Suprapubic skin (tissue), 4 donors: ENCODE measurements around the gene KRT12. TPM values are rescaled to one million over a fixed set of nuclear protein-coding genes. Genes with fewer than 3 reads are reported as not detected.

ENCODE experiments used
- DNase-seq, 2 donors: peaks; one replicate each; pipeline ENCODE4 v3.0.0-alpha.2; 2019; ENCODE audit warnings: low spot score in 2 of 2
- H3K27ac ChIP-seq: fragments of 200-600 bp; sonication (generic); one replicate; pipeline ENCODE4 v1.5.1; 2019
- H3K27me3 ChIP-seq: fragments of 200-600 bp; sonication (generic); one replicate; pipeline ENCODE4 v1.5.1; 2019
- H3K36me3 ChIP-seq: fragments of 200-600 bp; sonication (generic); one replicate; pipeline ENCODE4 v1.5.1; 2019
- H3K4me1 ChIP-seq: fragments of 200-600 bp; sonication (generic); one replicate; pipeline ENCODE4 v1.5.1; 2019
- H3K4me3 ChIP-seq: fragments of 200-600 bp; sonication (generic); one replicate; pipeline ENCODE4 v1.5.1; 2019; ENCODE audit warnings: mild to moderate bottlenecking
- H3K9me3 ChIP-seq: fragments of 200-600 bp; sonication (generic); one replicate; pipeline ENCODE4 v1.5.1; 2019
- EP300 ChIP-seq: sonication (generic); formaldehyde crosslinking; IDR thresholded peaks from one replicate; pipeline ENCODE4 v1.6.1; 2017; ENCODE audit warnings: antibody characterized with exemption
- POLR2A ChIP-seq, 2 donors: fragments of 450-650 bp; IDR thresholded peaks; one replicate each; pipeline ENCODE4 v1.6.1; 2017; ENCODE audit warnings: antibody characterized with exemption in 2 of 2, mild to moderate bottlenecking in 2 of 2, moderate library complexity in 2 of 2
- POLR2AphosphoS5 ChIP-seq, 3 donors: sonication (generic); formaldehyde crosslinking; IDR thresholded peaks; one replicate each; pipeline ENCODE4 v1.6.1; 2017; ENCODE audit warnings: antibody characterized with exemption in 3 of 3
- WGBS: methylation state at CpG from one replicate; pipeline ENCODE4 v1.1.5; 2018; 5-methylcytosine and 5-hydroxymethylcytosine counted together
- total RNA-seq, 4 donors: library from RNA; depleted of rRNA; stranded (reverse); fragments of >200 nt; gene quantifications; one replicate each; pipeline ENCODE4 v1.1.0, GENCODE V29; 2016
- TF ChIP-seq, protein P1 (sequence below), 2 donors: fragments of 200-600 bp in 1 of 2; fragments of 450-650 bp in 1 of 2; sonication (generic) in 1 of 2; IDR thresholded peaks; one replicate each; pipeline ENCODE4 v1.5.1; 2016 to 2019; ENCODE audit warnings: antibody characterized with exemption in 2 of 2, mild to moderate bottlenecking in 1 of 2, moderate library complexity in 1 of 2

The KRT12 gene
- total RNA-seq, 4 donors from 2014 or later, result not detected

DNA sequence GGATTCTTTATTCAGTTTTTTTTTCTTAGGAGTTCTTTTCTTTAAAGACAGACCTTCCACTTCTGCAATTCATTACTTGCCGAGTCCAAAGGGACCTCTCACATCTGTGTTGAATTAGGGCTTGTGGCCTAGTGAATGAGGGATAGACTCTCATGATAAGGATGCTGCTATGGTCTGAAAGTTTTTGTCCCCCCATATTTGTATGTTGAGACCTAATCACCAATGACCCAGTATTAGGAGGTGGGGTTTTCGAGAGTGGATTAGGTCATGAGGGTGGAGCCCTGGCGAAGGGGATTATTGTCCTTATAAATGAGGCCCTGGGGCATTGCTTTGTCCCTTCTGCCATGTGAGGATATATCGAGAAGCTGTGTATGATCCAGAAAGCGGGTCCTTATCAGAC lies 9.5 kb downstream of the KRT12 start:
- Histone ChIP-seq H3K4me1 (peaks cover 41% of the 10 kb centered on the region), H3K27ac (peak overlapping the region; percentile 7), H3K27me3 (no peaks in the 10 kb centered on the region), H3K36me3 (no peaks in the 10 kb centered on the region), H3K9me3 (no peaks in the 10 kb centered on the region), H3K4me3 (no peak overlapping the region)
- TF ChIP-seq POLR2AphosphoS5 (IDR thresholded peaks at IDR 0.05) (no peak), EP300 (no peak), POLR2A (IDR thresholded peaks at IDR 0.05) (no peak)
- TF ChIP-seq, protein P1, sequence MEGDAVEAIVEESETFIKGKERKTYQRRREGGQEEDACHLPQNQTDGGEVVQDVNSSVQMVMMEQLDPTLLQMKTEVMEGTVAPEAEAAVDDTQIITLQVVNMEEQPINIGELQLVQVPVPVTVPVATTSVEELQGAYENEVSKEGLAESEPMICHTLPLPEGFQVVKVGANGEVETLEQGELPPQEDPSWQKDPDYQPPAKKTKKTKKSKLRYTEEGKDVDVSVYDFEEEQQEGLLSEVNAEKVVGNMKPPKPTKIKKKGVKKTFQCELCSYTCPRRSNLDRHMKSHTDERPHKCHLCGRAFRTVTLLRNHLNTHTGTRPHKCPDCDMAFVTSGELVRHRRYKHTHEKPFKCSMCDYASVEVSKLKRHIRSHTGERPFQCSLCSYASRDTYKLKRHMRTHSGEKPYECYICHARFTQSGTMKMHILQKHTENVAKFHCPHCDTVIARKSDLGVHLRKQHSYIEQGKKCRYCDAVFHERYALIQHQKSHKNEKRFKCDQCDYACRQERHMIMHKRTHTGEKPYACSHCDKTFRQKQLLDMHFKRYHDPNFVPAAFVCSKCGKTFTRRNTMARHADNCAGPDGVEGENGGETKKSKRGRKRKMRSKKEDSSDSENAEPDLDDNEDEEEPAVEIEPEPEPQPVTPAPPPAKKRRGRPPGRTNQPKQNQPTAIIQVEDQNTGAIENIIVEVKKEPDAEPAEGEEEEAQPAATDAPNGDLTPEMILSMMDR (IDR thresholded peaks at IDR 0.05), result no peak
- 50% methylated on average over 5 of the region's 5 CpGs for WGBS
- no peak for DNase-seq

DNA sequence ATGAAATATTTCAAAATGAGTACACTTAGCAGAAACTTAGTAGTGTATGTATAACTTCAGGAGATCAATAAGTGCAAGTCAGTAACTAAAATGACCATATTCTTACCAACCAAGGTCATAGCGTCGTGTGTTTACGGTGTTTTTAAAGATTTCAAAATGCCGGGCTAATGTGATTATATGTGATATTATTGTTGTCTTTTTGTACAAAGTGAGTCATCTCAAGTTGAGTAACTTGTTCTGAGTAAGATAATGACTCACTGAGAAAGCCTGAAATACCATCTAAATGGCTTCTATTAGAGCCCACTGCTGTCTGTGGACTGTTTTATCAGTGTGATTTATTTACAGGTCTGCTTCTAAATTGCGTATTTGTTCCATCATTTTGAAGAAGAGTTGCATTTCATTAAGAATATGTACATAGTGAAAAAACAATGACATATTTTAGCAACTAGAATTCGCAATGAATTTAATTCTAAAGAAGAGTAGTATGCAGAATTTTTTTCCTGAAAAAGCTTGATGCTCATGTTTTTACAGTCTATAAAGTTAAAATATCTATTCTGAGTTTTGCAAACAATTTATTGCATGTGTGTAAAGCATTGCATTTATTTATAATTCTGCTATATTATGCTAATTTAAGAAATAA lies 12.7 kb downstream of the KRT12 start:
- Histone ChIP-seq H3K27me3 (peaks cover 6% of the 10 kb centered on the region), H3K9me3 (no peaks in the 10 kb centered on the region), H3K36me3 (no peaks in the 10 kb centered on the region), H3K4me1 (peaks cover 45% of the 10 kb centered on the region), H3K27ac (peak overlapping the region; percentile 56), H3K4me3 (no peak overlapping the region)
- no peak for TF ChIP-seq POLR2AphosphoS5 (IDR thresholded peaks at IDR 0.05)
- TF ChIP-seq, protein P1 (IDR thresholded peaks at IDR 0.05), result no peak
- TF ChIP-seq POLR2A (IDR thresholded peaks at IDR 0.05), result no peak
- TF ChIP-seq EP300, result no peak
- no peak for DNase-seq
- 34% methylated on average over 6 of the region's 6 CpGs for WGBS

DNA sequence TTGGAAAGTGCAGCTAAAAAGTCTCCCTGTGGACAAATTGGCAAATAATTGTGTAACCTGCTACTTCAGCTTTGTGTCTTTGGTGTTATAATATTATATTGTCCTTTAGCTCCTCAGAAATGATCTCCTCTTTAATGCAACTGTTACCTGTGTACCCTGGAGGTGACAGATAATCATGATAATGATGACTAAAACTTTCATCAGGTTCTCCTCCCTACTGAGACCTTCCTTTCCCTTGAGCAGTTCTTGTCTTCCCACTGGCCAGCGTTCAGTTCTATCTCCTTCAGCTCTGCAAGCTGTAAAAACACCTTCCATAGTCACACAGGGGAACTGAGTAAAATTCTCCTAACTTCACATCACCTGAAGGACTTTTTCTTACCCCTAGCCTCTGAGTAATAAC lies 14.7 kb downstream of the KRT12 start:
- Histone ChIP-seq H3K4me1 (peaks cover 38% of the 10 kb centered on the region), H3K9me3 (no peaks in the 10 kb centered on the region), H3K27ac (peak overlapping the region; percentile 50), H3K27me3 (peaks cover 7% of the 10 kb centered on the region), H3K4me3 (no peak overlapping the region), H3K36me3 (no peaks in the 10 kb centered on the region)
- DNase-seq, result no peak
- WGBS, result 48% methylated on average over 1 of the region's 1 CpG
- TF ChIP-seq POLR2AphosphoS5 (IDR thresholded peaks at IDR 0.05) (no peak), EP300 (no peak), POLR2A (IDR thresholded peaks at IDR 0.05) (no peak)
- TF ChIP-seq, protein P1 (IDR thresholded peaks at IDR 0.05), result no peak

DNA sequence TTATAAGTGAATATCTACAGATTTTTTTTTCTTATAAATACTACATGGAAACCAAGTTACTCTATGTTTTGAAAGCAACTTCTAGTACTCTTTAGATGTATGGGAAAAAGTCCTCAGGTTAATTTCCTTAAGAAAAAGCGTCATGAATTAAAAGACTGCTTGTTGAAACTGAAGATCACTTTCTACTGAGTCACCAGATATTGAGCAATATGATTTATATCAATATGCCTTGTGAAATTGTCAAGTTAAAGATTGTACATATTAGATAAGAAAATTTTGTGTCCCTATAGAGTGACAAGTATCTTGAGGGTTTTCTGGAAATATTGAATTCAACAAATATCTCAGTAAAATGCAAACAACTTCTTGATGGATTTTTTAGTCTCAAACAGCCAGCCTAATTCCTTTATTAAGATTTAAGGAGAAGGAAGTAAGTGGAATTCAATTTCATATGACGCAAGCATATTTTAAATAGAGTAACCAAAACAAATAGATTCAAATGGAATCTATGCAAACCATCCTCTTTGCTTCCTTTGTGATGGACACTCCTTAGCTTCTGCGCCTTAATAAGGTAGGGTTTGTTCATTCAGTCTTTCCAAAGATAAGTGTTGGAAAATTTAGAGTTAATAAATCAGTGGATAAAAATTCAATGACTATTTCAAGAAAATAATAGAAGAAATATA lies 16.6 kb downstream of the KRT12 start:
- 63% methylated on average over 3 of the region's 3 CpGs for WGBS
- Histone ChIP-seq H3K9me3 (no peaks in the 10 kb centered on the region), H3K4me1 (peaks cover 30% of the 10 kb centered on the region), H3K4me3 (no peak overlapping the region), H3K27me3 (peaks cover 7% of the 10 kb centered on the region), H3K36me3 (no peaks in the 10 kb centered on the region), H3K27ac (peak overlapping the region; percentile 72)
- DNase-seq, result no peak
- TF ChIP-seq, protein P1 (IDR thresholded peaks at IDR 0.05), result no peak
- TF ChIP-seq EP300 (no peak), POLR2A (IDR thresholded peaks at IDR 0.05) (no peak), POLR2AphosphoS5 (IDR thresholded peaks at IDR 0.05) (no peak)

DNA sequence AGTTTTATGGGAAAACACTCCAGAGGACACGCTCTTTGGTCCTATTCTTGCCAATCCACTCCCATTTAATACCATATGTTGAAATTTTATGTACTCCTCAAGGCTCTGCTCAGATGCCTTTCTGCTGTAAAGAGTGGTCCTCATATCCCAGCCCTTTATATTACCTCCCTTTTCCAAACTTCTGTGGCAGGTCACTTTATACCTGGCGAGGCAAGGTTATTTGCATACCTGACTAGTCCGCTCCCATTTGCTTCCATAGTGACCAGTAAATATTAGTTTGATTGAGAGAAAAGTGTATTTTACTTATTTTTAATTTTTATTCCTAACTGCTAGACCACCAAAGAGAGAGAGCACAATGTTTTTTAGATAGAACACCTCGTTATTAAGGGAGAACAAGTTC lies 17.3 kb downstream of the KRT12 start:
- 70% methylated on average over 4 of the region's 4 CpGs for WGBS
- H3K4me3 ChIP-seq, result no peak overlapping the region
- H3K27me3 ChIP-seq, result peaks cover 7% of the 10 kb centered on the region
- no peaks in the 10 kb centered on the region for H3K9me3 ChIP-seq
- H3K36me3 ChIP-seq, result no peaks in the 10 kb centered on the region
- no peak for TF ChIP-seq POLR2A (IDR thresholded peaks at IDR 0.05)
- no peak for TF ChIP-seq POLR2AphosphoS5 (IDR thresholded peaks at IDR 0.05)
- TF ChIP-seq, protein P1 (IDR thresholded peaks at IDR 0.05), result no peak
- no peak for TF ChIP-seq EP300
- DNase-seq, result no peak
- H3K27ac ChIP-seq, result peak overlapping the region; percentile 72
- peaks cover 23% of the 10 kb centered on the region for H3K4me1 ChIP-seq
